ES-I3 (cell line): ENCODE data around the gene ERP44.
"Not testable (repeated sequence)": the region's sequence is repeated elsewhere in the genome, so short reads cannot be mapped to it uniquely, and the experiment has no call there.

Source experiments
- H3K36me3 ChIP-seq: 2 replicates; pipeline ENCODE4 v1.6.1; 2013; ENCODE audit warnings: mild to moderate bottlenecking, low read length, control low read depth, moderate library complexity; ENCODE audit not compliant: insufficient read depth
- H3K4me1 ChIP-seq: 2 replicates; pipeline ENCODE4 v1.6.1; 2013; ENCODE audit warnings: mild to moderate bottlenecking, control low read depth, low read length; ENCODE audit not compliant: insufficient read depth
- H3K9ac ChIP-seq: 2 replicates; pipeline ENCODE4 v1.6.1; 2013; ENCODE audit warnings: low read depth, mild to moderate bottlenecking, low read length, moderate library complexity
- H3K9me3 ChIP-seq: 2 replicates; pipeline ENCODE4 v1.6.1; 2013; ENCODE audit warnings: mild to moderate bottlenecking, low read length, moderate library complexity; ENCODE audit not compliant: control insufficient read depth, insufficient read depth

The ERP44 gene

GRCh38 chr9:100098887-100099721 is at the start of gene ERP44, which contains the start of gene INVS:
Gene ERP44, minus strand, starts transcription at chr9:100099000. Its CDS starts 160 bp downstream, at chr9:100098840.
Gene INVS, plus strand, starts transcription at chr9:100099243. Its CDS starts 5,279 bp downstream, at chr9:100104522.
- Histone ChIP-seq H3K9me3 (no peaks in the 10 kb centered on the region), H3K4me1 (no peaks in the 10 kb centered on the region), H3K36me3 (0 out of 2 replicates have a peak, but pooled peaks cover under 1% of the 10 kb centered on the region), H3K9ac (peak within 1 kb of the TSS; percentile 83)

DNA sequence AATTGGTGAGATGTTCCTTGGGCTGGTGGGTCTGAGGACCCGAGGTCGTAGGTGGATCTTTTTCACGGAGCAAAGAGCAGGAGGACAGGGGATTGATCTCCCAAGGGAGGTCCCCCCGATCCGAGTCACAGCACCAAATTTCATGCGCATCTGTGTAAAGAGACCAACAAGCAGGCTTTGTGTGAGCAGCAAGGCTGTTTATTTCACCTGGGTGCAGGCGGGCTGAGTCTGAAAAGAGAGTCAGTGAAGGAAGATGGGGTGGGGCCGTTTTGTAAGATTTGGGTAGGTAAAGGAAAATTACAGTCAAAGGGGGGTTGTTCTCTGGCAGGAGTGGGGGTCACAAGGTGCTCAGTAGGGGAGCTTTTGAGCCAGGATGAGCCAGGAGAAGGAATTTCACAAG is 47.2 kb upstream of the ERP44 start:
- not testable (repeated sequence) for H3K9me3 ChIP-seq
- H3K9ac ChIP-seq = peak overlapping the region; percentile 65

DNA sequence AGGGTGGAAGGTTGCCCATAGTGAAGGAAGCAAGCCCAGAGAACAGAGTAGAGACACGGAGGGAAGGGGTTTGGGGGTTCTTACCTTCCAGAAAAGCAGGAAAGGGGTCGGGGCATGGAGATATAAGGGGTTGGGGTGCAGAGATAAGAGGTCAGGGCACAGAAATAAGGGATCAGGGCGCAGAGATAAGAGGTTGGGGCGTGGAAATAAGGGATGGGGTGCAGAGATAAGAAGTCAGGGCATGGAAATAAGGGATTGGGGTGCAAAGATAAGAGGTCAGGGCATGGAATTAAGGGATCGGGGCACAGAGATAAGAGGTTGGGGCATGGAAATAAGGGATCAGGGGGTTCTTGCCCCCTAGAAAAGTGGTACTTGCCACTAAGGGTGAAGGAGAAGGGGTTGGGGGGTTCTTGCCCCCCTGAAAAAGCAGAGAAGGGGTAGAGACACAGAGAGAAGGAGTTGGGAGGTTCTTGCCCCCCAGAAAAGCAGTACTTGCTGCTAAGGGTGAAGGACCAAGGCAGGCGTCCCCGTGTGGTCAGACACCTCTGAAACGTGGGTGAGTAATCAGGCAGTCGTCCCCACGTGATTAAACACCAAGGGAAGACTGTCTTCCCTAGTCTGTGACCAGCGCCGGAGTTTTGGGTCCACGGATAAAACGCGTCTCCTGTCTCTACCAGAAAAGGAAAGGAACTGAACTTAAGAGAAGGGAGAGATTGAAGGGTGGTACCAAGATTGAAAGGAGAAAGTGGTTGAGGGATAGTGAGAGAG is 46.6 kb upstream of the ERP44 start:
- Histone ChIP-seq H3K4me1 (peaks cover 15% of the 10 kb centered on the region), H3K9ac (peak overlapping the region; percentile 65)
- H3K9me3 ChIP-seq, H3K36me3 ChIP-seq: not testable (repeated sequence)

More for the DNA sequence above, 47.2 kb upstream of the ERP44 start:
- H3K36me3 ChIP-seq = not testable (repeated sequence)
- H3K4me1 ChIP-seq = peaks cover 15% of the 10 kb centered on the region

GRCh38 chr9:100141862-100142261 is 43.1 kb upstream of the ERP44 start:
- H3K9me3 ChIP-seq, H3K9ac ChIP-seq, H3K36me3 ChIP-seq, H3K4me1 ChIP-seq: not testable (repeated sequence)

DNA sequence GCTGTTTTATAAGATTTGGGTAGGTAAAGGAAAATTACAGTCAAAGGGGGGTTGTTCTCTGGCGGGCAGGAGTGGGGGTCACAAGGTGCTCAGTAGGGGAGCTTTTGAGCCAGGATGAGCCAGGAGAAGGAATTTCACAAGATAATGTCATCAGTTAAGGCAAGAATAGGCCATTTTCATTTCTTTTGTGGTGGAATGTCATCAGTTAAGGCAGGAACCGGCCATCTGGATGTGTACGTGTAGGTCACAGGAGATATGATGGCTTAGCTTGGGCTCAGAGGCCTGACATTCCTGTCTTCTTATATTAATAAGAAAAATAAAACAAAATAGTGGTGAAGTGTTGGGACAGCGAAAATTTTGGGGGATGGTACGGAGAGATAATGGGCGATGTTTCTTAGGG is 41.5 kb upstream of the ERP44 start:
- not testable (repeated sequence) for H3K4me1 ChIP-seq, H3K9ac ChIP-seq, H3K9me3 ChIP-seq, H3K36me3 ChIP-seq

DNA sequence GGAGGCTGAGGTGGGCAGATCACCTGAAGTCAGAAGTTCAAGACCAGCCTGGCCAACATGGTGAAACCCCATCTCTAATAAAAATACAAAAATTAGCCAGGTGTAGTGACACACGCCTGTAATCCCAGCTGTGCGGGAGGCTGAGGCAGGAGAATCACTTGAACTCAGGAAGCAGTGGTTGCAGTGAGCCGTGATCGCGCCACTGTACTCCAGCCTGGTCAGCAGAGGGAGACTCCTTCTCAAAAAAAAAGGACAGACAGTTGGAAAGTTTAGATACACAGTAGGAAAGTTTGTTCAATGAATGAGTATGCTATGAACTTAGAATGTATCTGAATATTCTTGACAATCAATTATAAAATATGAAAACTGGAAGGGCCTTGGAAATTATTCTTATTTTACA is 38.0 kb upstream of the ERP44 start:
- H3K36me3 ChIP-seq, H3K4me1 ChIP-seq, H3K9ac ChIP-seq, H3K9me3 ChIP-seq: not testable (repeated sequence)

DNA sequence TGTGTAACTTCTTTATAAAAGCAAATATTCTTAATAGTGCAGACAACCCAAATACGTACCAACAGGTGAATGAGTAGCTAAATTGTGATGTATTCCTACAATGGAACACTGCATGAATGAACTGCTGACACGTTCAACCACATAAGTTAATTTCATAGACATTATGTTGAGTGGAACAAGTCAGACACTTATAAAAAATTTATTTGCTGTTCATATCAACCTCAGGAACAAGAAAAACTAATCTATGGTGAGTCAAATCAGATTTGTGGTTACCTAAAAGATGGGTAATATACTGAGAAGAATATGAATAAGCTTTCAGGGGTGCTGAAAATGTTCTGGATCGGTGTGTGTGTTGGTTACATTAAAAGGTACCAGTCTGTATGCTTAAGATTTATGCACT is 35.9 kb upstream of the ERP44 start:
- H3K9ac ChIP-seq = no peak overlapping the region
- H3K4me1 ChIP-seq = peaks cover 2% of the 10 kb centered on the region
- H3K9me3 ChIP-seq = no peaks in the 10 kb centered on the region
- H3K36me3 ChIP-seq = 0 out of 2 replicates have a peak, but pooled peaks cover 2% of the 10 kb centered on the region

DNA sequence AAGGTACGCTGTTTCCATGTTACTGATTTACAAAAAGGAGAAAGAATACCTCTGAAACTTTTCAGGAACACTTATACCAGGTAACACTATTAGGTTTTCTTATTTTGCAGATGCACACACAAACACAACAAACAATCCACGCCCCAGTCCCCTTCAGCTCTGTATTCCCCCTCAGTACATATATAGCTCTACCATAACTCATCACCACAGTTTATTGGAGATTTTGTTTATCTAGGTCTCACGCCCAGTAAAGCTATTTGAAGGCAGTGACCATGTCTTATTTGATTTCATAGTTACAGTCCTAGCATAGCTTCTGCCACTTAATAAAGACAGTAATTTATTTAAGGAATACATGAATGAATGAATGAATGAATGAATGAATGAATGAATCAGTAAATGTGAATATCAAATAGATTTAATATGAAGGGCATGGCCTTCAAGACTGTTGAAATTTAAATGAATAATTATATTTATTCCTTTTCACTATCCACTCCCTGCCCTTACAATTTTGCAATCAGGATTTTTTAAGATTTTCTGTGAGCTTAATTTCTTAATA is 33.2 kb upstream of the ERP44 start:
- H3K9me3 ChIP-seq = no peaks in the 10 kb centered on the region
- peaks cover 3% of the 10 kb centered on the region; the same call in 1 of the 2 replicates for H3K4me1 ChIP-seq
- H3K36me3 ChIP-seq = 0 out of 2 replicates have a peak, but pooled peaks cover 2% of the 10 kb centered on the region
- no peak overlapping the region for H3K9ac ChIP-seq

DNA sequence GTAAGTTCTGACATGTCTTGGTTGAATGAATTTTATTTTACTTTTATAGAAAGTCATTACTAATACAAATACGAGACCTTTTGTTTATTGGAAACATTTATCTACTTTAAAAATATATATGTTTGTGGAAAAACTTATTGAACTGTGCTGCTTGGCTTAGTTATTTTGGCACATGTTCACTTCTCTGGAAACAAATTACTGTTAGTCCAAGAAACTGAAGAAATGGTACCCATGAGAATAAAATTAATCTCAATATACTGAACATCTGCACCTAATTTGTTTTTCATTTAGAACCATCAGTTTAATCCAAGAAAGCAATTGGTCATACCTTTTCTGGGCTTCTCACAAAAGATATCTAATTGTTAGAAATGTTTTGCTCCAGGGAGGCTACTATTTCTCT is 32.4 kb upstream of the ERP44 start:
- Histone ChIP-seq H3K9me3 (no peaks in the 10 kb centered on the region), H3K36me3 (0 out of 2 replicates have a peak, but pooled peaks cover 2% of the 10 kb centered on the region), H3K9ac (no peak overlapping the region), H3K4me1 (peaks cover 3% of the 10 kb centered on the region; the same call in 1 of the 2 replicates)

DNA sequence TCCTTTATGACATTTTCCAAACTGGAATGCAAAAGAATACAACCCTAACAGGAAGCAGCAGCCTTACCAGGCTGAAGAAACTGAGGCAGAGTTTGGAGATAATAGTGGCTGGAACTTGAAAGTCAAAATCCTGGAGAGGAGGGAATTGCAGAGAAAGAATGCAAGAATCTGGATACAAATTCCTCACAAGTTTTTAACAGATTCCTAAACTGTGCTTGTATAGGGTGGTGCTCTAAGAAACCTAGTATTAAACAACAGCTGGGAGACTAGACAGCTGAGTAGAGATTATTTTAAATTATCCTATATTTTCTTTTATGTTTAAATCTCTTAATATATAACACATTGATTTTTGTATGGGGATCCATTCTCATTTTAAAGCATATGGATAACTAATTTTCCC is 31.0 kb upstream of the ERP44 start:
- Histone ChIP-seq H3K36me3 (0 out of 2 replicates have a peak, but pooled peaks cover 2% of the 10 kb centered on the region), H3K4me1 (peaks cover 3% of the 10 kb centered on the region; the same call in 1 of the 2 replicates), H3K9me3 (no peaks in the 10 kb centered on the region), H3K9ac (no peak overlapping the region)

GRCh38 chr9:100126423-100126822 is 27.6 kb upstream of the ERP44 start:
- Histone ChIP-seq H3K36me3 (no peaks in the 10 kb centered on the region), H3K4me1 (peaks cover 3% of the 10 kb centered on the region; the same call in 1 of the 2 replicates), H3K9me3 (no peaks in the 10 kb centered on the region), H3K9ac (no peak overlapping the region)

- no peak overlapping the region for H3K9ac ChIP-seq
- no peaks in the 10 kb centered on the region for H3K9me3 ChIP-seq
- peaks cover 3% of the 10 kb centered on the region; the same call in 1 of the 2 replicates for H3K4me1 ChIP-seq
- no peaks in the 10 kb centered on the region for H3K36me3 ChIP-seq
Measured at GRCh38 chr9:100125910-100126309, 27.1 kb upstream of the ERP44 start.

- Histone ChIP-seq H3K4me1 (peaks cover 3% of the 10 kb centered on the region; the same call in 1 of the 2 replicates), H3K9me3 (no peaks in the 10 kb centered on the region), H3K9ac (no peak overlapping the region), H3K36me3 (no peaks in the 10 kb centered on the region)
Measured at GRCh38 chr9:100125236-100125635, 26.4 kb upstream of the ERP44 start.

GRCh38 chr9:100120286-100120685 is 21.5 kb upstream of the ERP44 start:
- Histone ChIP-seq H3K9me3 (no peaks in the 10 kb centered on the region), H3K36me3 (no peaks in the 10 kb centered on the region), H3K4me1 (no peaks in the 10 kb centered on the region), H3K9ac (no peak overlapping the region)
